ENCODE results near the gene TECTB.
A peak's percentile ranks its signal among the peaks of the same experiment; 100 is the strongest.

The TECTB gene

GRCh38 chr10:112299456-112299855 is 16.3 kb downstream of the TECTB start:
- H3K4me3 ChIP-seq (ENCODE audit: low read length): no peak overlapping the region
- DNase-seq (ENCODE audit: low read depth, low spot score): no peak

DNA sequence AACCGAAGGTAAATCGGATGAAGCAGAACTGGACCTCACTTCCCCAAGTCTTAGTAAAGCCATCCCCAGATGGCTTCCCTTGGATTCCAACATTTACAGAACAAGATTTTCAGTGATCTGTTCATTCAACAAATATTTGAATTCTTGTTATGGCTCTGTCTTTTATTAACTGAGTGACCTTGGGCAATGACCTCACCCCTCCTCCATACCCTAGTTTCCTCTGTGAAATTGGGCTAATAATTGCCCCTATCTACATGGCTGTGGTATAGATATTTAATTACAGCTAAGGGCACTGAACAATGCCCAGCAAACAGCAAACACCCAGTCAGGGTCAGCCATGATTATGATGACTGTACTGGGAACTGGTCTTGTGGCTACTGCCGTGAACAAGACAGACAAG is 19.1 kb downstream of the TECTB start:
- no peak for DNase-seq (ENCODE audit: low read depth, low spot score)
- no peak overlapping the region for H3K4me3 ChIP-seq (ENCODE audit: low read length)

DNA sequence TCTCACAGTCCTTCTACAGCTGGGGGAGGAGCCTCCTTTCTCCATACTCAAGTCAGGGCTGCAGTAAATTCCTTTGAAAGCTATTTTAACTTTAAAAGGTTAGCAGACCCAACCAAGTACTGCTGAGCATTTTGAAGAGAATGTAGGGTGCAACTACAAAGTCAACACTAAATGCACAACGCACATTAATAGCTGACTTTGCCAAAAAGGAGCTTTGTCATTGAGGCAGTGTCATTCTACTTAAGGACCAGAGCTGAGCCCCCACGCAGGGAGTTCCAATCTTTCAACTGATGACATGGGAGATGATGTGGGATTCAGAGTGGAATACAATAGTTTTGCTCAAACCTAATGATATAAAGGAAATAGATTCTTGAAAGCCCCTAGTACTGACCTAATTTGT is 20.3 kb downstream of the TECTB start:
- no peak overlapping the region for H3K4me3 ChIP-seq (ENCODE audit: low read length)
- no peak for DNase-seq (ENCODE audit: low read depth, low spot score)

- DNase-seq (ENCODE audit: low read depth, low spot score): no peak
- no peak overlapping the region for H3K4me3 ChIP-seq (ENCODE audit: low read length)
Observed at GRCh38 chr10:112304267-112304859, 21.2 kb downstream of the TECTB start.

GRCh38 chr10:112307358-112308124 is 24.3 kb downstream of the TECTB start:
- peak; percentile 29 for DNase-seq (ENCODE audit: low read depth, low spot score)
- H3K4me3 ChIP-seq (ENCODE audit: low read length): no peak overlapping the region

DNA sequence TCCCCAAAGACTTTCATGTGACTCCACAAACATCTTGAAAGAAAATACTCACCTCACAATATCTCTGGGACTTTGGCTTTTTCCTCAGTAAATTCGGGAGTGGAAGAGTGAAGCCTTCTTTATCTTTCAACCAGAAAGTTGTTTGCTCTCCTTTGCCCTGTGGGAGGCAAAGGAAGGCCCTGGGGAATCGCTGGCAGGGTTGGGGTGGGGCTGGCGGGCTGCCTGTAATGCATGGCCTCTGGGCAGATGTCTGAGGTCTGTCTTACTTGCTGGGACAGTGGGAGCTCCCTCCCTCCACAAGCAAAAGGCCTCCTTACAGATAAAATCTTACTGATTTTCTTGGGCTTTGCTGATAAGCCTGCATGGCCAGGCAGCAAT is 24.9 kb downstream of the TECTB start:
- no peak for DNase-seq (ENCODE audit: low read depth, low spot score)
- no peak overlapping the region for H3K4me3 ChIP-seq (ENCODE audit: low read length)

- no peak overlapping the region for H3K4me3 ChIP-seq (ENCODE audit: low read length)
- no peak for DNase-seq (ENCODE audit: low read depth, low spot score)
Observed at GRCh38 chr10:112311481-112311880, 28.3 kb downstream of the TECTB start.

DNA sequence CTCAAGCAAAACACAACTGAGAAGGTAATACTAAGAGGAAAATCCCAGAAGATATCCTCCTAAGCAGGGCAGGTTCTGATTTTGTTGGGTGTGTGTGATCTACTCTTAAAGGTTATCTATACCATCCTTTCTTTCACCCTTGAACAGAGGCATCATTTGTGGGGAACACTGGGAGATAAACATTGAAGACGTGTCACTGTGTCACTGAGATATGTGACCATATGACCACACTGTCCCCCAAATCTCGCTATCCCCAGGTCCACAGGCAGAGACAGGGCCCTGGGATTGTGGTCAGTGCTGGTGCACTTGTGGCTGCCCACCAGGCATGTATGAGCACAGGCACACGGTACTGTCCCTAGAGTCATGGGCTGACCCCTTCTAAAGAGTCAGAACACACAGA is 30.0 kb downstream of the TECTB start:
- DNase-seq (ENCODE audit: low read depth, low spot score): no peak
- no peak overlapping the region for H3K4me3 ChIP-seq (ENCODE audit: low read length)

DNA sequence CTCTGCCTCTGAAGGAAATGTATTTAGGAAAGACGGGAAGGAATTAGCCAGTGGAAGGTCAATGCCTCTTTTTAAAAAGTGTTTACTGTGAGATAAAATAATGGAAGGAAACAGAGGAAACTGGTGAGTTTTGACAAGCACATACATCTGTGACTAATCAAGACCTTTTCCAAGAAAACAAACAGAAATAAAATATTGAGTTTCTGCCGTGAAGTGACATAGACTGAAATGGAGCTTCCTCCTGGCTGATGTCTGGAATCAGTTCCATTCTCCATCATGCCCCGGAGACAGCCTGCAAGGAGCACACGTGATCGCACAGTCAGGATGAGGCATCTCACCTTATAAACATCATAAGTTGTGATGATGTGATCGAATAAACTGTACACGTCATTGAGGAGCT is 30.7 kb downstream of the TECTB start:
- no peak overlapping the region for H3K4me3 ChIP-seq (ENCODE audit: low read length)
- no peak for DNase-seq (ENCODE audit: low read depth, low spot score)

DNA sequence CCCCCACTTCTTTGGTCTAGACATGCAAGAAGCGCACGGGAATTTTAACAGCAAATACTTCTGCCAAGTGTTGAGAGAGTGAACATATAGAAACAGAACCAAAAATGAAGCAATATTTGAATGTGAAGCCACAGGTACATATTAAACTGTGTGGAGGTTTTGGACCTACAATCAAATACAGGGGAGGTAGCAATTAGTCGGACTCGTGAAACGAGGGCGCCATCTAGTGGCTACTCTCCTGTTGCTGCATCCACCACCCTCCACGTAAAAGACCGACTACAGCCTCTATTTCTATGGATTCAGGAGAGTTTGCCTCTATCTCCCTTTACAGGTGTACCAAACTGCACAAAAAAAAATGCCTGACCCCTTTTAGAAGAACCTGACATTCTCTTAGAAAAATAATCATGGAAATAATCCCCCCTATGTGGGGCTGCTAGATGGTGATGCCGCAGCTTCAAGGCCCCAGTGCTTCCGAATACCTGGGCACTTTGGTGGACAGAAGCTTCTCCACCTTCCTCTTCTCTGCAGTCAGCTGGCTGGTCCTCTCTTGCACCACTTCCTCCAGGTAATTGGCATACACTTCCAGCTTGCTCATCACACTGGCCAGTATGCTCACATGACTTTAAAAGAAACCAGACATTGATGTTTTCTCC is 31.7 kb downstream of the TECTB start:
- no peak overlapping the region for H3K4me3 ChIP-seq (ENCODE audit: low read length)
- DNase-seq (ENCODE audit: low read depth, low spot score): peak; percentile 63

DNA sequence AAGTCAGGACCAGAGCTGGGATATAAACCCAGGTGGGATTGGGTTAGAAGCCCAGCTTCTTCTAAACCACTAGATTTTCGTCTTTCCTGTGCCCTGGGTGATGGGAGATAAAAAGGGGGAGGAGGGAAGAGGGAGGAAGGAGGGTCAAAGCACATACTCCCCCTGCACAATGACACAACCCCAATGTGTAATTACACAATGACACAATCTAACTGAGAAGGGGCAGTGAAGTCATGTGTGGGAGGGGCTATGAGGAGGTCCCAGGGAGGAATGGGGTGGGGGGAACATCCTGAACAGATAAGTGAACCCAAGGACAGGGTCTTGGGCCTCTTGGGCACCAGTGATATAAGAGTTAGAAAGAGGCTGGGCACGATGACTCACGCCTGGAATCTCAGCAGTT is 44.5 kb downstream of the TECTB start:
- no peak for DNase-seq (ENCODE audit: low read depth, low spot score)
- no peak overlapping the region for H3K4me3 ChIP-seq (ENCODE audit: low read length)

DNA sequence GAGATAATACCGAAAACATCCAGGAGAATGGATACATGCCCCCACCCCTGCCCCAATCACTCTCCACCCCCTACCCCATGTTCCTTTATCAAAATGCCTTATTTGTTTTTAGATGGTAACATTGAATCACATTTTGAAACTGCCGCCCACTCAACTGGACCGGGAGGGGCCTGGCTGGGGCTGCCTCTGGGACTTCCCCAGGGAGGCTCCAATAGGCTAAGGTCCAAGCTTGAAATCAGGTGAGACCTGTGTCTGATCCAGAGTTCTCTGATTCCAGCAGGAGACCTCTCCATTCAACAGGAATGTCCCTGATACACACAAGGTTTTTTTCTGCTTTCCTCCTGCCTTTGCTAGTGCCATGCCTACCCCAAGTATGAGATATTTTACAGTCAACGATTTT is 47.0 kb downstream of the TECTB start:
- no peak for DNase-seq (ENCODE audit: low read depth, low spot score)
- H3K4me3 ChIP-seq (ENCODE audit: low read length): no peak overlapping the region

- no peak for DNase-seq (ENCODE audit: low read depth, low spot score)
- no peak overlapping the region for H3K4me3 ChIP-seq (ENCODE audit: low read length)
Observed at GRCh38 chr10:112330607-112331160, 47.5 kb downstream of the TECTB start.

DNA sequence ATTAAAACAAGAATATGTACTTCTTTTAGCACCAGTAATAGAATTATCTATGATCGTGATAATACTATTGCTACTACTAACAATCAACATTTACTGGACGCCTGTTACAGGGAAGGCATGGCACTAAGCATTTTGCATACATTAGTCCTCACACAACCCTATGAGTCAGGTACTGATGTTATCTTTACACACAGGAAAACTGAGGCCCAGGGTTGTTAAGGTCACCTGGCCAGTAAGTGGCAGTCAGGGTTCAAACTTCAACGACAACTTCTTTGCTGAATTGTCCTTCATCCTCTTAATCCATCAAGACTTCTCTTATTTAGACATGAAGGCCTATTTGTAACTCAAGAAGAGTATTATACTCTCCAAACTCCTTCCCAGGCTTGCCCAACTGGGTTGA is 48.8 kb downstream of the TECTB start:
- H3K4me3 ChIP-seq (ENCODE audit: low read length): no peak overlapping the region
- no peak for DNase-seq (ENCODE audit: low read depth, low spot score)

DNA sequence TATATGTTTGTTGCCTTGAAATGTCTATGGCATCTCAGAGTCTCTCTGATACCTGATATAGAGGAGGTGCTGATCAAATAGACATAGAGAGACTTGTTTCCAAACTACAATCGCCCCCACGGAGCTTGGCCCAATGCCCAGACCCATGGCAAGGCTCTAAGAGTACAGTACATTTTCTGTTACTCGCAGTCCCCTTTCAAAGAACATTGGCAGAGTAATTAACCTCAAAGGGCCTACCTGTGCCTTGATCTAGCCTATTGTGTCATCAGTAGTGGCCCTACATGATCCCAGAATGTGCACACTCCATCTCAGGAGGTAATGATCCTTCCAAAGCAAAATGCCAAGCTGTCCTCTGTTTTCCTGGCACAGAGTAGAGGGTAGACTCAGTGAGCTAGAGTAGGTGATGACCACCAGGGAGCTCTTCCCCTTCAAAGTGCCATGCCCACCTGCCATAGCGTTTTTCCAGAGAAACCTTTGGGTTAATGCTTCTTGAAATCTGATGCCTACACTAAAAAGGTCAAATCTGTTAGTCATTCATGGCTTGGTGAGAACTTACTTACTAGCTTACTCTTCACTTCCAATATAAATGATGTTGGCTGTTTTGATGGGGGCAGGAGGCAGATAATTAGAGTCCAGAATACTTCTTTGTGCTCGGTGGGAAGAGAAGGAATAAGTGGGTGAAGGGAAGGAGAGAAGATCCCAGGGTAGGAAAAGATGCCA is 49.5 kb downstream of the TECTB start:
- H3K4me3 ChIP-seq (ENCODE audit: low read length): no peak overlapping the region
- DNase-seq (ENCODE audit: low read depth, low spot score): no peak

GRCh38 chr10:112333452-112333851 is 50.3 kb downstream of the TECTB start:
- no peak for DNase-seq (ENCODE audit: low read depth, low spot score)
- H3K4me3 ChIP-seq (ENCODE audit: low read length): no peak overlapping the region

DNA sequence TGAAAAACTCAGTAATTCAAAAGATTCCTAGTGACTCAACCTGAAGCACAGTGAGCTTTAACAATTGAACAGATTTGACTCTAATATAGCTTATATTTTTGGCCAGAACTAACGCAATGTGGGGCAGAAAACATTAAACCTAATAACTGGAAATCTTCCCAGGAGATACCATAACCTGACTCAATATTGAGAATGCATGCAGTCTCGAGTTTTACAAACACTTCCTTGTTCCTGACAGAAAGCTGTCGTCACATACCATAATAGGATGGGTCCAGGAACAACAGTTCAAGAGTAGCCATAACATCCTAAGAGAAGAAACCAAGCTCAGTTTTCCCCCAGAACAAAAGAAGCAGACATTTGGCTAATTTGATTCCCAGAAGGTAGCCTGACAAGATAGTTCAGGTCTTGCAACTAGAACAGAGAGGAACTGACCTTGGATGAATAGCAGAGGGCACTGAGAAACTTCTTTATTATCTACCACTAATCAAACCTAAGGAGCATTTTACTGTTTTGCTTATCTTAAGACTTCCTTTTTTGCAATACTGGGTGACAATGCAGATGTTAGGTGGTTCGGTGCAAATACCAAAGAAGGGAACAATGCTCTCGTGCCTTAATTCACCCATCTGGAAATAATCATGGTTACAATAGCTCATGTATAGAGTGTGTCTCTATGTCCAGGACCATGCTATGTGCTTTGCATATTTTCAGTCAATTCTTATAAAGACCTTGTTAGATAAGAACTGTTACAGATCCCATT is 52.1 kb downstream of the TECTB start:
- H3K4me3 ChIP-seq (ENCODE audit: low read length): no peak overlapping the region
- DNase-seq (ENCODE audit: low read depth, low spot score): no peak

GRCh38 chr10:112335868-112336265 is 52.7 kb downstream of the TECTB start:
- no peak overlapping the region for H3K4me3 ChIP-seq (ENCODE audit: low read length)
- no peak for DNase-seq (ENCODE audit: low read depth, low spot score)

DNA sequence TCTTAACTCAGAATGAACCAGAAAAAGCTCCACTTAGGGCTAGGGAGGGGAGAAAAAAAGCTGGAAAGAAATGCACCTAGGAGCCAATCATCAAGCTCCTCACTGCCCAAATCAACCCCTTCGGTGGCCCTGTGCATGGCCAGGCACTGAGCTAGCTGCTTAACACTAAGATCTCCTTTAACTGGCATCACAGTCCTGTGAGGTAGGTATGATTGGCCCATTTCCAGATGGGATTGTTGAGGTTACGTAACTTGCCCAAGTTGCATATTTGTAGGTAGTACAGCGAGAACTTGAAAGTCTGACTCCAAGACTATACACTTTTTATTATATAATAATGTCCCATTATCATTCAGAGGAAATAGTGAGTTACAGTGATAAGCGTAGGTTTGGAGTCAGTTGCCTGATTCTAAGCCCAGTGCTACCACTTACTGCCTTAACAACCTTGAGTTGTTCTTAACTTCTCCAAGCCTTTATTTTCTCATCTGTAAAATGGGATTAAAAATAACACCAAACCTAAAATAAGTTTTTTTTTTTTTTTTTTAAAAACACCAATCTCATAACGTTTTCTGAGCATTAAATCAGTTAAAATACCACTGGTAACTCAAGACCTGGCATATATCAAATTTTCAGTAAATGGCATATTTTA is 53.5 kb downstream of the TECTB start:
- no peak overlapping the region for H3K4me3 ChIP-seq (ENCODE audit: low read length)
- DNase-seq (ENCODE audit: low read depth, low spot score): no peak

Data from Jurkat, Clone E6-1 (cell line).